ENCODE measurements around the gene TMEM150B.
A peak's percentile ranks its signal among the peaks of the same experiment; 100 is the strongest.

Gene TMEM150B

DNA sequence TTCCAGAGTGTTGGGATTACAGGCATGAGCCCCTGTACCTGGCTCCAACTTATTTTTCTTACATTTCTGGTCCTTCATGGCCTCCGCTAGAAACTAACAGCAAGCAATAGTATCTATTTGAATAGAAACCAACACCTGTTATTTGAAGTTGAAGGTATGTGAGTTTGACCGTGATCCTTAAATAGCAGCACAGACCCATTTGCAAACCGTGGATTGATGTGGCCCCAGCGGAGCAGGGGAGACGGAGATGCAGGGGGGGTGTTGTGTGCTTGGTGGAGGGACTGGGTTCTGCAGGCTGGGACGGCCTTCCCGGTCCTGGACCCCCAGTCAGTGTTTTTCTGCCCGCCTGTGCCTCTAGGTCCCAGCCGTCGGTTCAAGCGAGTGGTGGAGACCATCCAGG is 16.9 kb downstream of the TMEM150B start:
- TF ChIP-seq, protein P1, sequence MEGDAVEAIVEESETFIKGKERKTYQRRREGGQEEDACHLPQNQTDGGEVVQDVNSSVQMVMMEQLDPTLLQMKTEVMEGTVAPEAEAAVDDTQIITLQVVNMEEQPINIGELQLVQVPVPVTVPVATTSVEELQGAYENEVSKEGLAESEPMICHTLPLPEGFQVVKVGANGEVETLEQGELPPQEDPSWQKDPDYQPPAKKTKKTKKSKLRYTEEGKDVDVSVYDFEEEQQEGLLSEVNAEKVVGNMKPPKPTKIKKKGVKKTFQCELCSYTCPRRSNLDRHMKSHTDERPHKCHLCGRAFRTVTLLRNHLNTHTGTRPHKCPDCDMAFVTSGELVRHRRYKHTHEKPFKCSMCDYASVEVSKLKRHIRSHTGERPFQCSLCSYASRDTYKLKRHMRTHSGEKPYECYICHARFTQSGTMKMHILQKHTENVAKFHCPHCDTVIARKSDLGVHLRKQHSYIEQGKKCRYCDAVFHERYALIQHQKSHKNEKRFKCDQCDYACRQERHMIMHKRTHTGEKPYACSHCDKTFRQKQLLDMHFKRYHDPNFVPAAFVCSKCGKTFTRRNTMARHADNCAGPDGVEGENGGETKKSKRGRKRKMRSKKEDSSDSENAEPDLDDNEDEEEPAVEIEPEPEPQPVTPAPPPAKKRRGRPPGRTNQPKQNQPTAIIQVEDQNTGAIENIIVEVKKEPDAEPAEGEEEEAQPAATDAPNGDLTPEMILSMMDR (conservative IDR thresholded peaks at IDR 0.05; ENCODE audit: low read length) = no peak
- DNase-seq (ENCODE audit: low read depth) = no peak
- no peak overlapping the region for H3K4me3 ChIP-seq (ENCODE audit: low read length)

DNA sequence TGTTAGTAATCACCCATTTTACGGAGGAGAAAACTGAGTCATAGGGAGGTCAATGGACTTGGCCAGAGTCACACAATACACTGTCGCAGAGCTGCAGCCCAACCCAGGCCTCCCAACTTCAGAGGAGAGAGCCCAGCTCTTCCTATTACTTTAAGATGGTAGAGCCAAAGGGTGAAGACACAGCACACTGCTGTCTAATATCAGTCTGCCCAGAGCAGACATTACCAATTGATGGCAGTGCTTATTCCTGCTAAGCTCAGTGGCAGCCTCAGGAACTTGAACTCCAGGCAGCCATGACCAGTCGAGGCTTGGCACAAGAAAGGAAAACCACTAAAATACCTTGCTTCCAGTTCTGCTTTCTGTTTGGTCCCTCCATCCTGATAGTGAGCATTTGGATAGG is 18.4 kb downstream of the TMEM150B start:
- DNase-seq (ENCODE audit: low read depth) = no peak
- H3K4me3 ChIP-seq (ENCODE audit: low read length) = no peak overlapping the region
- TF ChIP-seq, protein P1 (conservative IDR thresholded peaks at IDR 0.05; ENCODE audit: low read length) = no peak

DNA sequence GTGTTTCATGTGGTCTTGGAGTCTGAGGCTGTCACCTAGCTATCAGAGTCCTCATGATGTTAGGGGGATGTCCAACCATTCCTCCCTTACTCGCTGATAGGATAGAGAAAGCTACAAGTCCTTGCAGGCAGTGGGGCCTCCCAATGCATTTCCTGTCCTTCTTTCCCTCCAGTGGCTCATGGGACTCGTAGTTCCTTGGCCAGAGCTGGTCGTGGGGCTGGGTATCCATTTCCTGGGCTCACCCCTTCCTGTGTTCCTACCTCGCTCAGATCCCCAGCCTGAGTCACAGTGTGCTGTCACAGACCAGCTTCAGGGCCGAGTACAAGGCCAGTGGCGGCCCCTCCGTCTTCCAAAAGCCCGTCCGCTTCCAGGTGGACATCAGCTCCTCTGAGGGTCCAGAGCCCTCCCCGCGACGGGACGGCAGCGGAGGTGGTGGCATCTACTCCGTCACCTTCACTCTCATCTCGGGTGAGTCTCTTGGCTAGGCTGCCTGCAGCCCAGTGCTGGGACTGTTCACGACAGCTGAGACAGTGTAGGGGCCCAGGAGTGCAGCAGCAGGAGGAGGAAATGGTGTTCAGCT is 19.1 kb downstream of the TMEM150B start:
- H3K4me3 ChIP-seq (ENCODE audit: low read length) = no peak overlapping the region
- no peak for DNase-seq (ENCODE audit: low read depth)
- TF ChIP-seq, protein P1 (conservative IDR thresholded peaks at IDR 0.05; ENCODE audit: low read length) = no peak

DNA sequence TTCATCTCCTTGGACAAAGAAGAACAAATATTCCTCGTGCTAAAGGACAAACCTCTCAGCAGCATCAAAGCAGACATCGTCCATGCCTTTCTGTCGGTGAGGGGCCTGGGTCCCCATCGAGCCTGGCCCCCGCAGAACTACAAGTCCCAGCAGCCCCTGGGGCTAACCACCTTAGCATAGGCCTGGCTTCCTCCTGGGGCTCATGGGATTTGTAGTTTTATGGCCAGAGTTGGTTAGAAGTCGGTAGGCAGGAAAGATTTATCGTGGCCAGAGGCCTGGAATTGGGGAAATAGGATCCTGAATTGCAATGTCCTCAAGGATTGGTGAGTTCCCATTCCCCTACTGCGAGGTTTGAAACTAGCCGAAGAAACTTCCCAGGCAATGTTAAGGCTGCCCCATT is 19.6 kb downstream of the TMEM150B start:
- peak; percentile 22 for DNase-seq (ENCODE audit: low read depth)
- TF ChIP-seq, protein P1 (conservative IDR thresholded peaks at IDR 0.05; ENCODE audit: low read length) = no peak
- H3K4me3 ChIP-seq (ENCODE audit: low read length) = no peak overlapping the region

DNA sequence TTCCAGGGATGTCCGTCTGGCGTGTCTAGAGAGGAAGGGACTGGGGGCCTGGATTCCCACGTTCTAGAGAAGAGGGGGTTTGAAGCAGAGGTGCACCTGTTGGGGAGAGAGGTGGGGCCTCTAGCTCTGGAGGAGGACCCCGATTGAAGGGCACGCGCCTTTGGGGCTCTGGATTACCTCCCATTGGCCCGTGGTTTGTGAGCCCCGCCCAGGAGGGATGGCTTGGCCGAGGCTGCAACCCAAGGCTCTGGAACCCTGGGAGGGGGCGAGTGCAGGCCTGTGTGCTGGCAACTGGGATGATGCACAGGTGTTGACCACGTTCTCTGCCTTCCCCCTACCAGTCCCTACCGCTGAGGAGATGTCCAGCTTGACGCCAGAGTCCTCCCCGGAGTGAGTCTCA is 20.2 kb downstream of the TMEM150B start:
- TF ChIP-seq, protein P1 (conservative IDR thresholded peaks at IDR 0.05; ENCODE audit: low read length) = no peak
- no peak for DNase-seq (ENCODE audit: low read depth)

DNA sequence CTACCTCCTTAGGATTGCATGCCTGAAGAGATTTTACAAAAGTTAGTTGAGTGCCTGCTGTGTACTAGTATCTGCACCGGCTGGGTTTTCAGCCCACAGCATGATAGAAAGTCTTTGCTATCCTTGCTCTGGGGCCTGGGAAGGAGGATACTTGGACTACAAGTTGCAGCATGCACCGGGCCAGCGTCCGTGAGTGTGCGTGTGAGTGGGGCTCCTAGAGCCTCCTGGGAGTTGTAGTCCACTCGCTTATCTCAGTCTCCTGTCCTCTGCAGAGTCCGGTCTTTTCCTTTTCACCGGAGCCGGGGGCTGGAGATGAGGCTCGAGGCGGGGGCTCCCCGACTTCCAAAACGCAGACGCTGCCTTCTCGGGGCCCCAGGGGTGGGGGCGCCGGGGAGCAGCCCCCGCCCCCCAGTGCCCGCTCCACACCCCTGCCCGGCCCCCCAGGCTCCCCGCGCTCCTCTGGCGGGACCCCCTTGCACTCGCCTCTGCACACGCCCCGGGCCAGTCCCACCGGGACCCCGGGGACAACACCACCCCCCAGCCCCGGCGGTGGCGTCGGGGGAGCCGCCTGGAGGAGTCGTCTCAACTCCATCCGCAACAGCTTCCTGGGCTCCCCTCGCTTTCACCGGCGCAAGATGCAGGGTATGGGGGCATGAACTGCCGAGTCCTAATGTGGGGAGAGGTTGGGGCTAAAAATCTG is 20.7 kb downstream of the TMEM150B start:
- H3K4me3 ChIP-seq (ENCODE audit: low read length) = no peak overlapping the region
- TF ChIP-seq, protein P1 (conservative IDR thresholded peaks at IDR 0.05; ENCODE audit: low read length) = no peak
- DNase-seq (ENCODE audit: low read depth) = peak; percentile 33

More for the DNA sequence above, 20.2 kb downstream of the TMEM150B start:
- H3K4me3 ChIP-seq (ENCODE audit: low read length) = no peak overlapping the region

DNA sequence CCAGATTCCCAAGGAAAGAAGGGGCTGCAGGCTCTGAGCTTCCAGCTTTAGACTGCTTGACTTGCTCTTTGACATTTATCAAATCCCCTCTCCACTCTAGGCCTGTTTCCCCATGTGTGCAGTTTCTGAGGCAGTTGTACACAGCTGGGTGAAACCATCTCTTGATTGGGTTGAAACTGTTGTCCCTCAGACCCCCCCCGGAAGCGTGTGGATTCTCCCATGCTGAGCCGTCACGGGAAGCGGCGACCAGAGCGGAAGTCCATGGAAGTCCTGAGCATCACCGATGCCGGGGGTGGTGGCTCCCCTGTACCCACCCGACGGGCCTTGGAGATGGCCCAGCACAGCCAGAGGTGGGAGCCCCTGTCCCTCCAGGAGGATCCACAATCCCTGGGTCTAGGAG is 21.7 kb downstream of the TMEM150B start:
- TF ChIP-seq, protein P1 (conservative IDR thresholded peaks at IDR 0.05; ENCODE audit: low read length) = no peak
- H3K4me3 ChIP-seq (ENCODE audit: low read length) = no peak overlapping the region
- no peak for DNase-seq (ENCODE audit: low read depth)
